HG03469 (cell line): ENCODE measurements around the gene KSR1.
"Not testable (repeated sequence)": the region's sequence is repeated elsewhere in the genome, so short reads cannot be mapped to it uniquely, and the experiment has no call there.

Experiments used
- ATAC-seq: cut with Tn5 transposase; IDR thresholded peaks from one replicate; pipeline ENCODE4 v1.9.1; 2021; ENCODE audit warnings: mild to moderate bottlenecking, moderate library complexity, moderate number of reproducible peaks; ENCODE audit not compliant: unreplicated experiment

The KSR1 gene

DNA sequence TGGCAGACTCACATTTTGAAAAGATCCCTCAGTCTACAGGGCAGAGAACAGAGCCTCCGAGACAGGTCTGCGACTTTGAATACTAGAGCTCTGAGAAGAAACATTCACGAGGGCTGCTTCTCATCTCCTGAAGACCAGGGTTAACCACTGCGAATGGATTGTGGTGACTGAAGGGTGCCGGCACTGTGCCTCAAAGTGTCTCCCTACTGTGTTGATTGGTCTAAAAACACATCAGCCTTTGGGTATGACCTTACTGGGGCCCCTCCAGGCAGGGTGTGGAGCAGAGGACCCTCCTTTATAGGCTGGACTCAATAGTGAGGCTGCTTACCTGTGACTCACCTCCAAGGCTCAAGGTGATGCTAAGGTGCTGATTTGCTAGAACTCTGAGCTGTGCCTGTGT, 172.1 kb downstream of the KSR1 start:
- ATAC-seq: no peak

DNA sequence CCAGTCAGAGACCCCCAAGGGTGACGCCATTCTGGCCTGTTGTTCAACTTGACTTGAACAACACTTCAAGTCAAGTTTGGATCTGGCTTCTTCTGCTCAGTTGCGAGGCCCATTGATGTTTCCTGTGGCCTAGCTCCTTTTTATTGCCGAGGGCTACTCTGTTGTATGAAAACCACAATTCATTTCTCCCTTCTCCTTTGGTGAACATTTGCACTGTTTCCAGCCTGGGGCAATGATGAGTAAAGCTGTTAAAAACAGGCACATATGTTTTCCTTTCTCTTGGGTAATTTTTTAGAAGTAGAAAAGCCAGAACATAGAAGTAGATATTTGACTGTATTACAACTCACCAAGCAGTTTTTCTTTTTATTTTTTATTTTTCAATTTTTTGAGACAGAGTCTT, 173.0 kb downstream of the KSR1 start:
- not testable (repeated sequence) for ATAC-seq

DNA sequence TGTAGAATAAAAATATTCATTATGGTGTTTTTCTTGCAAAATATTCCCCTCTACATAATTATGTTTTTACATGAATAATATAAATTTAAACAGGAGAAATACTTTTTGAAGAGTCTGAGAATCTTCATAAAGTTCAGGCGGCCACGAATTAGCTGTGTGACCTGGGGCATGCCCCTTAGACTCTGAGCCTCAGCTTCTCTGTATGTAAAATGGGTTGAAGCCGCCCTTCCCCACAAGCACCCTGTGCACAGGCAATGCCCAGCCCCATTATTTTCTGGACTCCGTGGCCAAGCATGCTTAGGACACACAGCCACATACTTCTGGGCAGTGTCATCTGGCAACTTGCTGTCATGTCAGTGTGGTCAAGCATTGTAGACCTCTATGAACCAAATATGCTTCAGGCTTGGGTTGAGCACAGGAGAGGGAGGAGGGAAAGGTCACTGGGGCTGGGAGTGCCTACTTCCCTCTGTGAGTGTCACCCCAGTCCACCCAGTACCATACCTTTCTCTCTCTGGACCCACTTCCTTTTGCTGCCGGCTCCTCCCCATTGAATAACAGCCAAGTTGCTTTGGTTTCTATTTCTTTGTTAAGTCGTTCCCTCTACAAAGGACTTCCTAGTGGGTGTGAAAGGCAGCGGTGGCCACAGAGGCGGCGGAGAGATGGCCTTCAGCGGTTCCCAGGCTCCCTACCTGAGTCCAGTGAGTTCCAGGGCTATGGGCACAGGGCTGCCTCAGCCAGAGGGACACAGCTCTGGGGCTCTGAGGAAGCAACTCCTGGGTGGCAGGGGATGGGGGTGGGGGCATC, 174.6 kb downstream of the KSR1 start, which contains the start of gene LGALS9:
LGALS9 (plus strand) TSS at position 582 of the 804 bp plus-strand sequence; CDS start at position 660, 78 bp downstream.
- peak; percentile 38 for ATAC-seq

DNA sequence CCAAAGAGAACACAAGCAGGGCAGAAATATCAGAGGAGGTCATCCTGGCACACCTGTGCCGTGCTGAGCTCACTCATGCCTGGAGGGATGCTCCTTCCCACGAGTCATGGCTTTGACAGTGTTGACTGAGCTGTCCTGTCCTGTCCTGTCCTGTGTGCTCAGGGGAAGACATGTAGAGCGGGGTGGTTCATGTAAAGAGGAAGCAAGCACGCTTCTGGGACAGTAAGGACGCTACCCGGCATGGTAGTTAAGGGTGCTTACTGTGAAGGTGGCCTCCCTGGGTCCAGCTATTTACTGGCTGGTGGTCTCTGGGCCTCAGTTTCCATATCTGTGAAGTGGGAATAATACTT, 175.1 kb downstream of the KSR1 start:
- ATAC-seq: no peak

DNA sequence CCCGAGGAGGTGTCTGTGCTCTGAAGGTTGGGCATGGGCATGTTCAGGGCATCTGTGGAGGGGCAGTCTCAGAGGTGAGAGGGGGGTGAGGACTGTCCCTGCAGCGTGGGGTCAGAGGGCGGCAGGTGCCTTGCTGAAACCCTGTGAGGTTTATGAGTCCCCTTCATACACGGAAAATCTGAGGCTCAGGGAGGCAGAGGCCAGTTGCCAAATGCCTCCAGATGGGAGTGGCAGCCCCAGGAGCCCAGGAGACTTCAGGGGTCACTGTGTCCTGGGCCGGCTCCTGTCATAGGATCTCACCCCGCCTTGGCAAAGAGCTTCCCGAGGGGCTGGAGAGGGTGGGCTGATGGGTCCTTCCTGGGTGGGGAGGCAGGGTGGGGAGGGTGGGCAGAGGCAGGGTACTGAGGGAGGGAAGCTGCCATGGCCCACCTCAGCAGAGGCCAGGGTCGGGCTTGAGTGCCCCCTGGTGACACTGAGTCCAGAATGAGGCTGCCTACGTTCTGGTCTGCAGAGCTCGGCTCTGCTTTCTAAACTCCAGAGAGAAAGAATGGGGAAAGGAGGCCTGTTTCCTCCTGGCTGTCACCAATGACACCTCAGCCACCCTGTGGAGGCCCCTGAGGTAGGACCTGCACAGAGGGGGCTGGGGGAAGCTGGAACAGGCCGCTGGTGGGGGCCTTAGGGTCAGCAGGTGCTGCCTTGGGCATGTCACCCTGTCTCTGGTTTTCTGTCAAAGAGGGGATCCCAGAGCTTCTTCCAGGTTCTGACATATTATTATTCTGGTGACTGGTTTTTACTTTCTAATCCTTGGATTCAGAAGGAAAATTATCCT, 175.9 kb downstream of the KSR1 start:
- ATAC-seq: no peak

DNA sequence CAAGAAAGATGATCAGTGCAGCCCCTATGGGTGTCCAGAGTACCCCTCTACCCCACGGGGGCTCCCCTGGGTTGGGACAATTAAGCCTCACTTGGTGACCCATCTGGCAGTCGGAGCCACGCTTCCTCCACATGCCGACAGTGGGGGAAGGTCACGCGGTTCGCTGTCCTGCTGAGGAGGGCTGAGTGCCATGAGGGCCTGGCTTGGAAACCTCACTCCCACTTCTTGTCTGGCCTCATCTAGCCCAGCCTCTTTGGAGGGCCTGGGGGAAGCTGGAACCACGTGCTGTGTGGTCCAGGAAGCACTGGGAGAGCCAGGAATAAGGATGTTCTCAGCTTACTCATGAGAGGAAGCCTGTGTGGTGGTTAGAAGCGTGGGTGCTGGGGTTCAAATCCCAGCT, 176.5 kb downstream of the KSR1 start:
- not testable (repeated sequence) for ATAC-seq

DNA sequence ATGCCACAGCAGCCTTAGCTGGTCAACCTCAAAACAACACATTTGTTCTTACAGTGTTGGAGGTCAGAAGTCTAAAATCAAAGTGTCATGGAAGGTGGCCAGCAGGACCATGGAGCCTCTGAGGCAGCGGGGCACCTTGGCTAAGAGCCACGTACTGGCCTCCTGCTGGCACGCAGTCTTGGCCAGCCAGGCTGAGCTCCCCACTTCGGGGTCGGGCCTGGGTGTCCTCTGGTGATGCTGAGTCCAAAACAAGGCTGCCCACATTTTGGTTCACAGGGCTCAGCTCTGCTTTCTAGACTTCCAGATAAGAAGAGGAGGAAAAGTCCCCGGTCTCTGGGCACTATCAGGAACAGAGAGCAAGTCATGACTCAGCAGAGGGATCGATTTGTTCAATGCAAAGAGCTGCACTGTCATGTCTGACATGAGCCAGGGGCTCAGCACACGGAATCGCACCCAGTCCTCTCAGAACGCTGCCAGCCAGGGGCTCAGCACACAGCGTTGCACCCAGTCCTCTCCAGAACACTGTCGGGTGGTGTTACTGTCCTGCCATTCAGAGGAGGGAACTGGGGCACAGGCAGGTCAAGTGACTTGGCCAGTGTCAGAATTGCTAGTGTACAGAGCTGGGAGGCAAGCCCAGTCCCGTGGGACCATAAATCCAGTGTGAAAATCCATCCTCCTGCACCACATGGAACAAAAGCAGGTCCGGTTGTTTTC, 177.2 kb downstream of the KSR1 start:
- ATAC-seq: no peak

DNA sequence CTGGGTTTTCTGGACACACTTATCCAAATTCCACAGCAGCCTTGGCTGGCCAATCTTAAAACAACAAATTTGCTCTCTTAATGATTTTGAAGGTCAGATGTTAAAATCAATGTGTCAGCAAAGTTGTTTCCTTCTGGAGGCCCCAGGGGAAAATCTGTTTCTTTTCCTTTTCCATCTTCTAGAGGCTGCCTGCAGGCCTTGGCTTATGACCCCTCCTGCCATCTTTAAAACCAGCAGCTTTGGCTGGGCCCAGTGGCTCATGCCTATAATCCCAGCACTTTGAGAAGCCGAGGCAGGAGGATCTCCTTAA, 177.7 kb downstream of the KSR1 start:
- no peak for ATAC-seq

DNA sequence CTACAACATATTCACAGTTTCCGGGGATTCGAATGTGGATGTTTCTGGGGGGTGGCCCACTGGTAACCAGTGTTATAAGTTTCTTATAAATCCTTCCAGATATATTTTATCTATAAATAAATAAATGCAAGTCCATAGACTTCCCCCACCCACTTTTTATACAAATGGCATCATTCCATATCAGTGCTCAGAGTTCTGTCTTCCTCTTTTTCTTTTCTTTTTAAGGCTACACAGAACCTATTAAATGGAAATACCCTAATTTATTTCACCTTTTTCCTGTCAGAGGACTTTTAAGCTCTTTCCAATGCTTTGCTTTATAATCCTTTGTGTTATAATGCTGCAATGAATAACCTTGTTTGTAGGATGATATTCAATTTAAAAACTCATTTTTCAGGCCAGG, 178.5 kb downstream of the KSR1 start:
- no peak for ATAC-seq

DNA sequence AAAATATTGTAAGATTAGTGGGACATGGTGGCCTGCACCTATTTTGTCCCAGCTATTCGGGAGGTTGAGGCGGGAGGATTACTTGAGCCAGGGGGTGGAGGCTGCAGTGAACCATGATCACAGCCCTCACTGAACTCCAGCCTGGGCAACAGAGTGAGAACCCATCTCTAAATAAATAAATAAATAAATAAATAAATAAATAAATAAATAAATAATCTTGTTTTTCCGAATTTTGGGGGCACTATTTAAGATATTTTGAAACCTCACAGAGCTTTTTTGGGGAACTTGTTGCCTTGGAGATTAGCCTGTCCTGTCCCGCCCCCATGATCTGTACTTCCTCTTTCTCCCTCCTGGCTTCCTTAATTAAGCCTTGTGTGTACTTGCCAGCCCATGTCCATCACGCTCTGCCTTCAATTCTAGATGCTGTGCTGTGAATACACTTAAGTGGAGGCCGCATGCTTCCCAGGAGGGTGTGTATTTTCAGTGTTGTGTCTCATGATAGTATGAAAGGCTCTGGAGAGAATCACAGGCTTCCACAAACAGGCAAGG, 179.1 kb downstream of the KSR1 start:
- ATAC-seq: no peak

DNA sequence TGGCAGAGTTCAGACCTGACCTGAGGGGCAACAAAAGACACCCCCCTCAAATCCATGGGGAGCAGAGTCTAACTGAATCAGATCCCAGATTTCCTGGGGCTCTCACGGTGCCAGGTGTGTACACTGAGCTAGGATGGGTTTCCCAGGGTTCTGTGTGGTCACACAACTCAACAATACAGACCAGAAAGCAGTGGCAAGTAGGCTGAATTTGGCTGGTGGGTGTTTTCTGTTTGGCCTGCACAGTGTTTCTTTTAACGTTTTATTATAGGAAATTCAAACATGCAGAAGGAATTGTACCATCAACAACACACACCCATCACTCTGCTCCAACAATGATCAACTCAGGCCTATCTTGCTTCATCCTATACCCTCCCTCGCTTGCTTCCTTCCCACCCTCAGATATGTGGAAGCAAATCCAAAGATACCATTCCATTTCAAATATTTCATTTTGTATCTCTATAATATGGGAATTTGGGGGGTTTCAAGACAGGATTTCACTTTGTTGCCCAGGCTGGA, 179.8 kb downstream of the KSR1 start:
- ATAC-seq: not testable (repeated sequence)

DNA sequence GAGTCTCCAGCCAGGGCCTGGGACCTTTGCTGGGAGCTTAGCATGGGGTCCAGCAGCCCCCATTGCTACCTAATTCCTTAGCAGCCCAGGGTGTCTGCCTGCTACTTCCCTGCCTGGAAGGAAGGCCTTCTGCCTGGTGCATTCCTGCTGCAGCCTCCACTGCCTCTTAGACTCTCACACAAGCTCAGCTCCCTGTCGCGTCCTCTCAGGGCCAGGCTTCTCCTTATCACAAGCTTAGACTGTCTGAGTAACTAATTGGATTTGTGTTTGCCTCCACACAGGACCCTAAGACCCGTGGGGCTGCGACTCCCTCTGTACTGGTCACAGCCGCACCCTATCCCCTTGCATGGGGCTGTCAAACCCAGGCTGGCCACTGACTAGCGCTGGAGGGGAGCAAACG, 181.6 kb downstream of the KSR1 start:
- ATAC-seq: not testable (repeated sequence)

DNA sequence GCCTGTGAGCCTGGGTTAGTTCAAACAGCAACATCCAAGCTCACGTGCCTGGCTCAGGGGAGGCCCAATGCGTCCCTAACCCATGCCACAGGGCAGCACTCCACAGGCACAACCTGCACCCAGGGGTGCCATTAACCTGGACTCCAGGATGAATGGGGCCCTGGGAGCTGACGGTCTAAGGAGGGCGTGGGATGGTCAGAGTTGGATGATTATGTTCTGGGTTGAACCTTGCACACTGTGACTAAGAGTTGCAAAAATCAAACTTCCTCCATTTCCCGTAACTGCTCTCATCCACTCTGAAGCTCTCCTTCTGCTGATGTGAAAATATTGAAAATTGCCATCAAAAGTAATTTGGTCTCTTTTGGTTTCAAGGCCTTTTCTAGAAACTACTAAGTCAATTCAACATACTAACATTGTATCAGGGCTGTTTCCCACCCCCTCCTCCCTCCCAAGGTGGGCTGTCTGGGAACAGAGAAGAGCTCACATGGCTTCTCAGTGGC, 182.2 kb downstream of the KSR1 start:
- ATAC-seq: not testable (repeated sequence)

DNA sequence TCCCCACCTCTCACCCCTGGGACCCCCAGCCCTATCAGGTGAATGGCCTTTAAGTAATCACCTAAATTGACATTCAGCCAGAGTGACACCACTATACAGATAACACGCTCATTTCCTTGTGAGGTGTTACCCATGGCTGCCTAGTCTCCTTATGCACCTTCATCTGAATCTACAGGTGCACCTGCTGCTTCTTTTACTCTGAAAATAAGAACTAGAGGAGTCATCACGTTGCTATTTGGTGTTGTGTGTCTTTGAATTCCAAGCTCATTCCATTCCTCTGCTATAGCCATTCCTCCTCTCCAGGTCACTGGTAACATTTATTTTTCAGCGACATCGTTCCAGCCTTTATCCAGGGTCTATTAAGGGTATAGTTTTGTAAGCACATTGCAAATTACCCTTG, 184.5 kb downstream of the KSR1 start:
- ATAC-seq: no peak

DNA sequence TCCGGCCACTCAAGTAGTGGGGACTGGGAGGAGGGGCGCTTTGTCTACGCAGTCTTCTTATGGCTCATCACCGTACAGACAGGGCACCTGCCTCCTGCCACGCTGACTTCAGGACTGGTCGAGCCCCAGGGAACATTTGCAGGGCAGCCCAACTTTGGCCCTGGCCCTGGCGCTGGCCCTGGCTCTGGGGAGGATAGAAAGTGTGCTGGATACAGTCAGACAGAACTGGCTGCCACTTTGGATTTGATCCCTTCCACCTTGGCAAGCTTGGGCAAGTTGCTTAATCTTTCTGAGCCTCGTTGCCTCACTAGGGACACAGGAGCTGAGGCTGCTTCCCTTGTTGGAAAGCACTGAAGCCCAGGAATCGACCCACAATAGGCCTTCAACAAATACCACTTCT, 188.3 kb downstream of the KSR1 start:
- no peak for ATAC-seq

DNA sequence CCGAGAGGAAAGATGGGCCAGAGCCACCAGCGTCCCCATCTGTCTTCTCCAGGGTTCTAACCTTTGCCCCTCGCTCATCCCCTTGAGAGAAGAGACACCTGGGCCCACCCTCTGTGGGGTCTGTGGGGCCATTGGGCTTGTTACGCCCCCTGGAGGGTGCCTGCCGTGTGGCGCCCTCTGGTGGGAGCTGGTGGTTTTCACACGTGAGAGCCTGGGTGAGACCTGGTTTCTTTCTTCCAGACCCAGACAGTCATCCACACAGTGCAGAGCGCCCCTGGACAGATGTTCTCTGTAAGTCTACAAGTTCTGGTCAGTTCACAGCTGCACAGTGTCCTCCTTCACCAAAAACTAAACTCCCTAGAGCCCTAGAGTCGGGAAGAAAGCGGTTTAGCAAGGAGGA, 189.4 kb downstream of the KSR1 start:
- not testable (repeated sequence) for ATAC-seq

DNA sequence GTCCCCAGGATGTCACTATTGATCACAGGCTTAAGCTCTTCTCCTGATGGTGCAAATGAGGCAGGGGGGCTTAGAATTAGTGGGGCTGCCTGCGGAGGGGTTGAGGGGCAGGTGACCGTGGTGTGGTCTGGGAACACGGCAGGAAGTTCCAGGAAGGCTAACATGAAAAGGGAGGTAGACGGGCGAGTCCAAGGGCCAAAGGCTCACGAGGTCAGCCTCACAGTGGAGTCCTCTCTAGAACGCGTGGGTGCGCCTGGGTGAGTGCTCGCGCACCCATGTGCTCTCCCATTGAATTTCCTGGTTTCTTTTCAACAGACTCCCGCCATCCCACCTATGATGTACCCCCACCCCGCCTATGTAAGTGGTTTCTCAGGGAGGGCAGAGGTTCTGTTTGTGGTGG, 190.0 kb downstream of the KSR1 start:
- no peak for ATAC-seq

DNA sequence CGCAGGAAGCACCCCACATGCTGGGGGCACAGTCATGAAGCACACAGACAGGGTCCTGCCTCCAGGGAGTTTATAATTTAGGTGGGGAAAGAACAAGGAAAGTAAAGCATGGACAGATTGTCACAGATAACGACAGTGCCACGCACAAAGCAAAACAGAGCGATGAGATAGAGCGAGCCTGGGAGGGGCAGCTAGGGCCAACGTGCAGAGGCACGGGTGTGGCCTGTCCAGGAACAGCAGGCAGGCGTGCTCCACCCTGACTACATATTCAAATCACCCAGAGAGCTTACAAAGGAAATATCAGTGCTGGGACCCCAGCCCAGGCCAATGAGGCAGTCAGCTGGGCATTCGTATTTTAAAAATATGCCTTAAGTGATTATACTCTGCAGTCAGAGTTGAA, 191.5 kb downstream of the KSR1 start:
- no peak for ATAC-seq

DNA sequence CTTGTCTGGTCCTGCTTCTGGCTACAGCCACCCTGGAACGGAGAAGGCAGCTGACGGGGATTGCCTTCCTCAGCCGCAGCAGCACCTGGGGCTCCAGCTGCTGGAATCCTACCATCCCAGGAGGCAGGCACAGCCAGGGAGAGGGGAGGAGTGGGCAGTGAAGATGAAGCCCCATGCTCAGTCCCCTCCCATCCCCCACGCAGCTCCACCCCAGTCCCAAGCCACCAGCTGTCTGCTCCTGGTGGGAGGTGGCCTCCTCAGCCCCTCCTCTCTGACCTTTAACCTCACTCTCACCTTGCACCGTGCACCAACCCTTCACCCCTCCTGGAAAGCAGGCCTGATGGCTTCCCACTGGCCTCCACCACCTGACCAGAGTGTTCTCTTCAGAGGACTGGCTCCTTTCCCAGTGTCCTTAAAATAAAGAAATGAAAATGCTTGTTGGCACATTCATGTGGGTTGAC, 192.9 kb downstream of the KSR1 start:
- ATAC-seq: not testable (repeated sequence)

DNA sequence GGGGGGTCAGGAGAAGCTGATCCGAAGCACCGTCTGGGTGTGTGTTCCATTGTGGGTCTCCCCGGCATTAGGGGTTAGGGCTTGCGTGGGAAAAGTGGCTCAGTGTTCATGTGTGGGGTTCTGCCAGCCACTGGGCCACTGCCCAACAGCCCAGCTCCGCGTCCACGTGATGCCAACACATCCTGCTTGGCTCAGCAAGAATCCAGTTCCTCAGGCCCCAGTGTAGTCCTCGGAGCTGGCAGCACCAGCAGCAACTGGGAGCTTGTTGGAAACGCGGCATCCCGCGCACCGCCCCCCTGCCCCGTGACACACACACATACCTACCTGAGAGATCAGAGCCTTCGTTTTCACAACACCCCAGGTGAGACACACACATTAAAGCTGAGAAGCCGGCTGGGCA, 193.7 kb downstream of the KSR1 start:
- ATAC-seq: no peak

DNA sequence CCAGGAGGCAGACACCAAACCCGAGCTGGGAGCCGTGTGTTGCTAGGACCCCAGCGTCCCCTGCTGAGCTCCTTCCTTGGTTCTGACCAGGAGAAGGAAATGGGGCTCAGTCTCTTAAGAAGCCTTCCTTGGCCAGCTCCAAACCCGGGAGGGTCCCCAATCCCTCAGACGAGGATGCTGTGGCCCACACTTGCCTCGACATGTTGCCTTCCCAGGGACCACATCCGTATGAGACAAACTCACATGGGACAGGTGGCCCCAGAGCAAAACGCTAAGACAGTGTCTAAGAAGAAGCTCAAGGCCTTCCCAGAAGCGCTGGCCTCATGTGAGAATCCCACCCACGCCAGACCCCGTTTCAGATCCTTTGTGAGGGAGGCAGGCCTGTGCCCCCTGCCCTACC, 194.6 kb downstream of the KSR1 start:
- no peak for ATAC-seq
